ENCODE measurements around the gene LRP10.
A peak's percentile ranks its signal among the peaks of the same experiment; 100 is the strongest.
"Not testable (repeated sequence)": the region's sequence is repeated elsewhere in the genome, so short reads cannot be mapped to it uniquely, and the experiment has no call there.

Gene LRP10

GRCh38 chr14:22898302-22899090, 27.0 kb downstream of the LRP10 start:
- Histone ChIP-seq H3K9me3 (ENCODE audit: control insufficient read depth, low read length) (no peaks in the 10 kb centered on the region), H3K27me3 (ENCODE audit: control insufficient read depth, insufficient read depth, low read length, poor library complexity, severe bottlenecking) (no peaks in the 10 kb centered on the region), H3K27ac (ENCODE audit: insufficient read depth, low read depth, low read length, poor library complexity, severe bottlenecking) (no peak overlapping the region), H3K4me3 (ENCODE audit: insufficient read depth, low read depth, low read length) (no peak overlapping the region), H3K4me1 (ENCODE audit: control insufficient read depth, insufficient read depth, low read length) (no peaks in the 10 kb centered on the region), H3K36me3 (ENCODE audit: control insufficient read depth, insufficient read depth, low read length) (peaks cover 25% of the 10 kb centered on the region)
- WGBS, 2 experiments = 84 to 86% methylated on average over 7 to 8 of the region's 8 CpGs

- Histone ChIP-seq H3K27ac (ENCODE audit: insufficient read depth, low read depth, low read length, poor library complexity, severe bottlenecking) (peak overlapping the region; percentile 26), H3K9me3 (ENCODE audit: control insufficient read depth, low read length) (no peaks in the 10 kb centered on the region), H3K4me1 (ENCODE audit: control insufficient read depth, insufficient read depth, low read length) (no peaks in the 10 kb centered on the region), H3K4me3 (ENCODE audit: insufficient read depth, low read depth, low read length) (no peak overlapping the region), H3K36me3 (ENCODE audit: control insufficient read depth, insufficient read depth, low read length) (peaks cover 42% of the 10 kb centered on the region), H3K27me3 (ENCODE audit: control insufficient read depth, insufficient read depth, low read length, poor library complexity, severe bottlenecking) (no peaks in the 10 kb centered on the region)
- 0 to 16% methylated on average over 2 to 3 of the region's 3 CpGs for WGBS, 2 experiments
Measured at GRCh38 chr14:22900081-22900799, 28.7 kb downstream of the LRP10 start.

GRCh38 chr14:22901799-22902198, 30.3 kb downstream of the LRP10 start:
- no peak overlapping the region for H3K4me3 ChIP-seq (ENCODE audit: insufficient read depth, low read depth, low read length)
- 96% methylated on average over 7 of the region's 7 CpGs for WGBS, 2 experiments
- no peaks in the 10 kb centered on the region for H3K4me1 ChIP-seq (ENCODE audit: control insufficient read depth, insufficient read depth, low read length)
- no peaks in the 10 kb centered on the region for H3K9me3 ChIP-seq (ENCODE audit: control insufficient read depth, low read length)
- H3K27me3 ChIP-seq (ENCODE audit: control insufficient read depth, insufficient read depth, low read length, poor library complexity, severe bottlenecking) = no peaks in the 10 kb centered on the region
- no peak overlapping the region for H3K27ac ChIP-seq (ENCODE audit: insufficient read depth, low read depth, low read length, poor library complexity, severe bottlenecking)
- H3K36me3 ChIP-seq (ENCODE audit: control insufficient read depth, insufficient read depth, low read length) = peaks cover 55% of the 10 kb centered on the region

- Histone ChIP-seq H3K27me3 (ENCODE audit: control insufficient read depth, insufficient read depth, low read length, poor library complexity, severe bottlenecking) (no peaks in the 10 kb centered on the region), H3K4me3 (ENCODE audit: insufficient read depth, low read depth, low read length) (no peak overlapping the region), H3K27ac (ENCODE audit: insufficient read depth, low read depth, low read length, poor library complexity, severe bottlenecking) (no peak overlapping the region), H3K36me3 (ENCODE audit: control insufficient read depth, insufficient read depth, low read length) (peaks cover 64% of the 10 kb centered on the region), H3K4me1 (ENCODE audit: control insufficient read depth, insufficient read depth, low read length) (no peaks in the 10 kb centered on the region), H3K9me3 (ENCODE audit: control insufficient read depth, low read length) (no peaks in the 10 kb centered on the region)
- WGBS, 2 experiments = 95 to 97% methylated on average over 2 of the region's 2 CpGs
Measured at GRCh38 chr14:22903742-22904087, 32.2 kb downstream of the LRP10 start.

- H3K27ac ChIP-seq (ENCODE audit: insufficient read depth, low read depth, low read length, poor library complexity, severe bottlenecking) = no peak overlapping the region
- 93 to 96% methylated on average over 4 of the region's 4 CpGs for whole genome bisulfite sequencing, 2 experiments
- H3K4me3 ChIP-seq (ENCODE audit: insufficient read depth, low read depth, low read length) = no peak overlapping the region
- no peaks in the 10 kb centered on the region for H3K4me1 ChIP-seq (ENCODE audit: control insufficient read depth, insufficient read depth, low read length)
- peaks cover 75% of the 10 kb centered on the region for H3K36me3 ChIP-seq (ENCODE audit: control insufficient read depth, insufficient read depth, low read length)
- no peaks in the 10 kb centered on the region for H3K9me3 ChIP-seq (ENCODE audit: control insufficient read depth, low read length)
- no peaks in the 10 kb centered on the region for H3K27me3 ChIP-seq (ENCODE audit: control insufficient read depth, insufficient read depth, low read length, poor library complexity, severe bottlenecking)
Measured at GRCh38 chr14:22905627-22906026, 34.1 kb downstream of the LRP10 start.

GRCh38 chr14:22906073-22906472, 34.5 kb downstream of the LRP10 start:
- Histone ChIP-seq H3K27ac (ENCODE audit: insufficient read depth, low read depth, low read length, poor library complexity, severe bottlenecking) (no peak overlapping the region), H3K4me3 (ENCODE audit: insufficient read depth, low read depth, low read length) (no peak overlapping the region), H3K9me3 (ENCODE audit: control insufficient read depth, low read length) (no peaks in the 10 kb centered on the region), H3K36me3 (ENCODE audit: control insufficient read depth, insufficient read depth, low read length) (peaks cover 70% of the 10 kb centered on the region), H3K27me3 (ENCODE audit: control insufficient read depth, insufficient read depth, low read length, poor library complexity, severe bottlenecking) (no peaks in the 10 kb centered on the region), H3K4me1 (ENCODE audit: control insufficient read depth, insufficient read depth, low read length) (no peaks in the 10 kb centered on the region)
- 96% methylated on average over 20 of the region's 20 CpGs for WGBS, 2 experiments

- H3K27ac ChIP-seq (ENCODE audit: insufficient read depth, low read depth, low read length, poor library complexity, severe bottlenecking) = no peak overlapping the region
- no peaks in the 10 kb centered on the region for H3K9me3 ChIP-seq (ENCODE audit: control insufficient read depth, low read length)
- H3K36me3 ChIP-seq (ENCODE audit: control insufficient read depth, insufficient read depth, low read length) = peaks cover 57% of the 10 kb centered on the region
- no peaks in the 10 kb centered on the region for H3K27me3 ChIP-seq (ENCODE audit: control insufficient read depth, insufficient read depth, low read length, poor library complexity, severe bottlenecking)
- H3K4me1 ChIP-seq (ENCODE audit: control insufficient read depth, insufficient read depth, low read length) = no peaks in the 10 kb centered on the region
- WGBS, 2 experiments = 88 to 100% methylated on average over 1 of the region's 3 CpGs
- H3K4me3 ChIP-seq (ENCODE audit: insufficient read depth, low read depth, low read length) = no peak overlapping the region
Measured at GRCh38 chr14:22907429-22907828, 35.9 kb downstream of the LRP10 start.

- H3K36me3 ChIP-seq (ENCODE audit: control insufficient read depth, insufficient read depth, low read length) = peaks cover 49% of the 10 kb centered on the region
- H3K9me3 ChIP-seq (ENCODE audit: control insufficient read depth, low read length) = no peaks in the 10 kb centered on the region
- H3K27ac ChIP-seq (ENCODE audit: insufficient read depth, low read depth, low read length, poor library complexity, severe bottlenecking) = no peak overlapping the region
- H3K4me3 ChIP-seq (ENCODE audit: insufficient read depth, low read depth, low read length) = no peak overlapping the region
- H3K27me3 ChIP-seq (ENCODE audit: control insufficient read depth, insufficient read depth, low read length, poor library complexity, severe bottlenecking) = no peaks in the 10 kb centered on the region
- no peaks in the 10 kb centered on the region for H3K4me1 ChIP-seq (ENCODE audit: control insufficient read depth, insufficient read depth, low read length)
- WGBS, 2 experiments = 90 to 93% methylated on average over 8 of the region's 8 CpGs
Measured at GRCh38 chr14:22908601-22909000, 37.1 kb downstream of the LRP10 start.

GRCh38 chr14:22910916-22911315, 39.4 kb downstream of the LRP10 start:
- WGBS, 2 experiments = 95 to 96% methylated on average over 4 to 5 of the region's 5 CpGs
- no peaks in the 10 kb centered on the region for H3K4me1 ChIP-seq (ENCODE audit: control insufficient read depth, insufficient read depth, low read length)
- no peak overlapping the region for H3K27ac ChIP-seq (ENCODE audit: insufficient read depth, low read depth, low read length, poor library complexity, severe bottlenecking)
- H3K9me3 ChIP-seq (ENCODE audit: control insufficient read depth, low read length) = no peaks in the 10 kb centered on the region
- H3K36me3 ChIP-seq (ENCODE audit: control insufficient read depth, insufficient read depth, low read length) = peaks cover 26% of the 10 kb centered on the region
- no peaks in the 10 kb centered on the region for H3K27me3 ChIP-seq (ENCODE audit: control insufficient read depth, insufficient read depth, low read length, poor library complexity, severe bottlenecking)
- H3K4me3 ChIP-seq (ENCODE audit: insufficient read depth, low read depth, low read length) = no peak overlapping the region

- H3K27ac ChIP-seq (ENCODE audit: insufficient read depth, low read depth, low read length, poor library complexity, severe bottlenecking); H3K4me3 ChIP-seq (ENCODE audit: insufficient read depth, low read depth, low read length); H3K36me3 ChIP-seq (ENCODE audit: control insufficient read depth, insufficient read depth, low read length); H3K9me3 ChIP-seq (ENCODE audit: control insufficient read depth, low read length); H3K4me1 ChIP-seq (ENCODE audit: control insufficient read depth, insufficient read depth, low read length); H3K27me3 ChIP-seq (ENCODE audit: control insufficient read depth, insufficient read depth, low read length, poor library complexity, severe bottlenecking): not testable (repeated sequence)
- 94 to 96% methylated on average over 4 of the region's 4 CpGs for WGBS, 2 experiments
Measured at GRCh38 chr14:22914836-22915235, 43.3 kb downstream of the LRP10 start.
